ENCODE measurements around the gene KLRC3.

DNA sequence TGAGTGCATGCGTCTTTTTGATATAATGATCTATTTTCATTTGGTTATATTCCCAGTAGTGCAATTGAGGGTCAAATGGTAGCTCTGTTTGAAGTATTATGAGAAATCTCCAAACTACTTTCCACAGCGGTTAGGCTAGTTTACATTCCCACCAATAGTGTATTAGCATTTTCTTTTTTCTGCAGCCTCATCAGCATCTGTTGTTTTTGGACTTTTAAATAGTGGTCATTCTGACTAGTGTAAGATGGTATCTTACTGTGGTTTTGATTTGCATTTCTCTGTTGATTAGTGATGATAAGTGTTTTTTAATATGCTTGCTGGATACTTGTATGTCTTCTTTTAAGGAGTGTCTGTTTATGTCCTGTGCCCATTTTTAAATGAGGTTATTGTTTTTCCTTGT lies 36.5 kb upstream of the KLRC3 start:
- TF ChIP-seq, protein P1, sequence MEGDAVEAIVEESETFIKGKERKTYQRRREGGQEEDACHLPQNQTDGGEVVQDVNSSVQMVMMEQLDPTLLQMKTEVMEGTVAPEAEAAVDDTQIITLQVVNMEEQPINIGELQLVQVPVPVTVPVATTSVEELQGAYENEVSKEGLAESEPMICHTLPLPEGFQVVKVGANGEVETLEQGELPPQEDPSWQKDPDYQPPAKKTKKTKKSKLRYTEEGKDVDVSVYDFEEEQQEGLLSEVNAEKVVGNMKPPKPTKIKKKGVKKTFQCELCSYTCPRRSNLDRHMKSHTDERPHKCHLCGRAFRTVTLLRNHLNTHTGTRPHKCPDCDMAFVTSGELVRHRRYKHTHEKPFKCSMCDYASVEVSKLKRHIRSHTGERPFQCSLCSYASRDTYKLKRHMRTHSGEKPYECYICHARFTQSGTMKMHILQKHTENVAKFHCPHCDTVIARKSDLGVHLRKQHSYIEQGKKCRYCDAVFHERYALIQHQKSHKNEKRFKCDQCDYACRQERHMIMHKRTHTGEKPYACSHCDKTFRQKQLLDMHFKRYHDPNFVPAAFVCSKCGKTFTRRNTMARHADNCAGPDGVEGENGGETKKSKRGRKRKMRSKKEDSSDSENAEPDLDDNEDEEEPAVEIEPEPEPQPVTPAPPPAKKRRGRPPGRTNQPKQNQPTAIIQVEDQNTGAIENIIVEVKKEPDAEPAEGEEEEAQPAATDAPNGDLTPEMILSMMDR (IDR thresholded peaks at IDR 0.05; ENCODE audit: low read length), result no peak
- TF ChIP-seq EZH2 (IDR thresholded peaks at IDR 0.05; ENCODE audit: borderline replicate concordance, low read length), result no peak

All from OCI-LY1 (cell line).